Measurements from ENCODE around the gene MFSD6.

DNA sequence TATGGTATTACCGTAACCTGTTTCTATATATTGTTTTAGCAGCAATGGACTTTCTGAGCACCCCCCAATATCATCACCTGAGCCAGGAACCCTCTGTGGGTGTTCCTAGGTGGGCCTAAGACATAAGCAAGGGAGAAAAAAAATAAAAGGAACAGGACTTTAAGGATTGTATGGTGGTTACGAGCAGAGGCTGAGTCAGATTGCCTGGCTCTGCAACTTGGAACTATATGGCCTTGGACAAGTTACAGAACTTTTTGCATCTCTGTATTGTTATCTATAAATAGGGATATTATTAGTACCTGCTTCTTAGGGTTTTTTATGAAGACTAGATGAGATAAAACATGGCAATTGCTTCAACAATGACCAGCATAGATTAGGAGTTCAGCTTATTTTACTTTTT is 34.9 kb downstream of the MFSD6 start:
- TF ChIP-seq, protein P1, sequence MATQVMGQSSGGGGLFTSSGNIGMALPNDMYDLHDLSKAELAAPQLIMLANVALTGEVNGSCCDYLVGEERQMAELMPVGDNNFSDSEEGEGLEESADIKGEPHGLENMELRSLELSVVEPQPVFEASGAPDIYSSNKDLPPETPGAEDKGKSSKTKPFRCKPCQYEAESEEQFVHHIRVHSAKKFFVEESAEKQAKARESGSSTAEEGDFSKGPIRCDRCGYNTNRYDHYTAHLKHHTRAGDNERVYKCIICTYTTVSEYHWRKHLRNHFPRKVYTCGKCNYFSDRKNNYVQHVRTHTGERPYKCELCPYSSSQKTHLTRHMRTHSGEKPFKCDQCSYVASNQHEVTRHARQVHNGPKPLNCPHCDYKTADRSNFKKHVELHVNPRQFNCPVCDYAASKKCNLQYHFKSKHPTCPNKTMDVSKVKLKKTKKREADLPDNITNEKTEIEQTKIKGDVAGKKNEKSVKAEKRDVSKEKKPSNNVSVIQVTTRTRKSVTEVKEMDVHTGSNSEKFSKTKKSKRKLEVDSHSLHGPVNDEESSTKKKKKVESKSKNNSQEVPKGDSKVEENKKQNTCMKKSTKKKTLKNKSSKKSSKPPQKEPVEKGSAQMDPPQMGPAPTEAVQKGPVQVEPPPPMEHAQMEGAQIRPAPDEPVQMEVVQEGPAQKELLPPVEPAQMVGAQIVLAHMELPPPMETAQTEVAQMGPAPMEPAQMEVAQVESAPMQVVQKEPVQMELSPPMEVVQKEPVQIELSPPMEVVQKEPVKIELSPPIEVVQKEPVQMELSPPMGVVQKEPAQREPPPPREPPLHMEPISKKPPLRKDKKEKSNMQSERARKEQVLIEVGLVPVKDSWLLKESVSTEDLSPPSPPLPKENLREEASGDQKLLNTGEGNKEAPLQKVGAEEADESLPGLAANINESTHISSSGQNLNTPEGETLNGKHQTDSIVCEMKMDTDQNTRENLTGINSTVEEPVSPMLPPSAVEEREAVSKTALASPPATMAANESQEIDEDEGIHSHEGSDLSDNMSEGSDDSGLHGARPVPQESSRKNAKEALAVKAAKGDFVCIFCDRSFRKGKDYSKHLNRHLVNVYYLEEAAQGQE (IDR thresholded peaks at IDR 0.05; ENCODE audit: low read depth), result no peak
- TF ChIP-seq TAF1 (IDR thresholded peaks at IDR 0.05; ENCODE audit: low read depth), result no peak
- TF ChIP-seq YY1 (IDR thresholded peaks at IDR 0.05; ENCODE audit: low read depth), result no peak
- no peak for TF ChIP-seq TEAD4 (IDR thresholded peaks at IDR 0.05)
- no peak for TF ChIP-seq EP300 (IDR thresholded peaks at IDR 0.05; ENCODE audit: borderline replicate concordance)
- TF ChIP-seq, protein P2, sequence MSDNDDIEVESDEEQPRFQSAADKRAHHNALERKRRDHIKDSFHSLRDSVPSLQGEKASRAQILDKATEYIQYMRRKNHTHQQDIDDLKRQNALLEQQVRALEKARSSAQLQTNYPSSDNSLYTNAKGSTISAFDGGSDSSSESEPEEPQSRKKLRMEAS (IDR thresholded peaks at IDR 0.05), result no peak
- no peak for TF ChIP-seq CREB1 (IDR thresholded peaks at IDR 0.05; ENCODE audit: low read depth)
- no peak for TF ChIP-seq NFIC (IDR thresholded peaks at IDR 0.05)
- TF ChIP-seq ZBTB7A (IDR thresholded peaks at IDR 0.05; ENCODE audit: low read depth), result no peak

Measured in Ishikawa (cell line).